Keratinocyte (primary cell): ENCODE measurements around the gene CCDC12. TPM values are rescaled to one million over a fixed set of nuclear protein-coding genes. Genes with fewer than 3 reads are reported as not detected.

ENCODE experiments used
- DNase-seq: peaks from one replicate; pipeline ENCODE4 v3.0.0-alpha.2; 2011; ENCODE audit warnings: low read depth, missing footprints, low spot score
- FAIRE-seq: peaks from 2 replicates; lab custom pipeline; 2011; peaks lifted over from hg19 to GRCh38; lab: Jason Lieb, UNC
- H2AFZ ChIP-seq: 2 replicates; pipeline ENCODE4 v1.6.0; 2012; ENCODE audit warnings: low read length, control low read depth, inconsistent platforms; ENCODE audit not compliant: control insufficient read depth
- H3K27ac ChIP-seq: 2 replicates; pipeline ENCODE4 v1.5.1; 2011; ENCODE audit warnings: low read length; ENCODE audit not compliant: control insufficient read depth, insufficient read depth
- H3K27me3 ChIP-seq: 3 replicates; pipeline ENCODE4 v1.6.0; 2011; ENCODE audit warnings: low read length; ENCODE audit not compliant: control insufficient read depth, insufficient read depth; ENCODE audit errors: extremely low read depth
- H3K36me3 ChIP-seq, 2 experiments: 2 replicates in 1 of 2; 3 replicates in 1 of 2; pipeline ENCODE4 v1.5.1; 2011; ENCODE audit warnings: low read length in 2 of 2, mild to moderate bottlenecking in 1 of 2; ENCODE audit not compliant: control insufficient read depth in 2 of 2, insufficient read depth in 2 of 2; ENCODE audit errors: extremely low read depth in 1 of 2
- H3K4me1 ChIP-seq: 3 replicates; pipeline ENCODE4 v1.5.1; 2011; ENCODE audit warnings: low read length; ENCODE audit not compliant: control insufficient read depth, insufficient read depth; ENCODE audit errors: extremely low read depth
- H3K4me2 ChIP-seq: 3 replicates; pipeline ENCODE4 v1.6.0; 2011; ENCODE audit warnings: low read depth, low read length; ENCODE audit not compliant: control insufficient read depth, insufficient read depth; ENCODE audit errors: extremely low read depth
- H3K4me3 ChIP-seq, 3 experiments: fragments of 200-600 bp in 1 of 3; sonication (generic) in 1 of 3; 2 replicates in 2 of 3; 3 replicates in 1 of 3; pipeline ENCODE4 v1.5.1; 2011 to 2016; ENCODE audit warnings: low read length in 3 of 3, mild to moderate bottlenecking in 3 of 3, control low read depth in 2 of 3, inconsistent platforms in 1 of 3, low read depth in 1 of 3, mixed read lengths in 1 of 3, mixed run types in 1 of 3, moderate library complexity in 1 of 3; ENCODE audit not compliant: control insufficient read depth in 2 of 3, insufficient read depth in 2 of 3; ENCODE audit errors: extremely low read depth in 1 of 3
- H3K79me2 ChIP-seq: 2 replicates; pipeline ENCODE4 v1.6.0; 2012; ENCODE audit warnings: low read length; ENCODE audit not compliant: control insufficient read depth, insufficient read depth
- H3K9ac ChIP-seq: 3 replicates; pipeline ENCODE4 v1.6.0; 2011; ENCODE audit warnings: low read length; ENCODE audit not compliant: control insufficient read depth, insufficient read depth; ENCODE audit errors: extremely low read depth
- H3K9me1 ChIP-seq: 3 replicates; pipeline ENCODE4 v1.6.0; 2011; ENCODE audit warnings: low read length; ENCODE audit not compliant: control insufficient read depth, insufficient read depth; ENCODE audit errors: extremely low read depth
- H3K9me3 ChIP-seq: 2 replicates; pipeline ENCODE4 v1.5.1; 2012; ENCODE audit warnings: low read depth, low read length; ENCODE audit not compliant: control insufficient read depth
- H4K20me1 ChIP-seq: 3 replicates; pipeline ENCODE4 v1.6.0; 2011; ENCODE audit warnings: low read length; ENCODE audit not compliant: control insufficient read depth, insufficient read depth; ENCODE audit errors: extremely low read depth
- EZH2 ChIP-seq: IDR thresholded peaks from one replicate; pipeline ENCODE4 v1.6.1; 2012; ENCODE audit warnings: inconsistent platforms, mild to moderate bottlenecking, low read length, moderate library complexity
- dilution Hi-C: fragments of 300-500 bp; cut with MboI; formaldehyde crosslinking; loops from one replicate; pipeline ENCODE4 v1.7.0; 2020; ENCODE audit warnings: low sequenced_read_pairs; ENCODE audit not compliant: extremely low pct_ligation_motif_present
- polyA plus RNA-seq, 5 experiments: library from polyadenylated mRNA; depleted of rRNA in 3 of 5; stranded (reverse) in 3 of 5; stranded (forward) in 1 of 5; unstranded in 1 of 5; fragments of >200 nt; gene quantifications; 1 replicate in 1 of 5; 2 replicates in 3 of 5; 3 replicates in 1 of 5; pipeline versions ENCODE4 v1.2.1 to v1.2.3, GENCODE V29; 2011 to 2012; ENCODE audit warnings: missing spikeins in 2 of 5, low read depth in 1 of 5, low replicate concordance in 1 of 5
- TF ChIP-seq, protein P1 (sequence below), 3 experiments: IDR thresholded peaks in 1 of 3; conservative IDR thresholded peaks in 1 of 3; optimal IDR thresholded peaks in 1 of 3; 2 replicates in 2 of 3; 3 replicates in 1 of 3; pipeline versions ENCODE3 to v1.5.1; 2011; ENCODE audit warnings: low read length in 3 of 3, mild to moderate bottlenecking in 3 of 3, moderate library complexity in 2 of 3, control low read depth in 1 of 3, inconsistent platforms in 1 of 3; ENCODE audit not compliant: insufficient read depth in 2 of 3; ENCODE audit errors: extremely low read depth in 1 of 3

CCDC12 gene
- polyA plus RNA-seq, 1 donor (not counting 4 experiments of a cell fraction or from before 2014, with no cell fraction given) = 27.5 TPM

DNA sequence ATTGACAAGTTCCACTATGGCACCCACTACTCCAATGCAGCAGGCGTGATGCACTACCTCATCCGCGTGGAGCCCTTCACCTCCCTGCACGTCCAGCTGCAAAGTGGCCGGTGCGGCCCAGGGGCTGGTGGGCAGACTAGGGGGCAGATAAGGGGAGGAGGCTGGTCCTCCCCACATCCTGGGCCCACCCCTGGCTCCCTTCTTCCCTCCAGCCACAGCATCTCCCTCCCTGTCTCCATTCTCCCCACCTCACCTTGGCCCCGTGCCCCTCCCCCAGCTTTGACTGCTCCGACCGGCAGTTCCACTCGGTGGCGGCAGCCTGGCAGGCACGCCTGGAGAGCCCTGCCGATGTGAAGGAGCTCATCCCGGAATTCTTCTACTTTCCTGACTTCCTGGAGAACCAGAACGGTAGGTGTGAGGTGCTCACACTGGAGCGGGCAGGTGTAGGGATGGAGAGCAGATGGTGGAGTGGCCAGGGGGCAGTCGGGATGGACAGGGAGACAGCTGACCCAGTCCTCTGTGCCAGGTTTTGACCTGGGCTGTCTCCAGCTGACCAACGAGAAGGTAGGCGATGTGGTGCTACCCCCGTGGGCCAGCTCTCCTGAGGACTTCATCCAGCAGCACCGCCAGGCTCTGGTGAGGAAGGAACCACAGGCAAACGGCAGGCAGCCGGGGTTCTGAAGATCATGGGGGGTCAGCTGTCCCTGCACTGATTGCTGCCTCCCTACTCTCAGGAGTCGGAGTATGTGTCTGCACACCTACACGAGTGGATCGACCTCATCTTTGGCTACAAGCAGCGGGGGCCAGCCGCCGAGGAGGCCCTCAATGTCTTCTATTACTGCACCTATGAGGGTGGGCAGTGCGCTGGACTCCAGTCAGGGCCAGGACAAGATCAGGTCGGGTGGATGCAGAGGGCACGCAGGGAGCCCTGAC lies 28.9 kb upstream of the CCDC12 start:
- Histone ChIP-seq H2AFZ (no peak overlapping the region), H3K4me3 (no peak overlapping the region), H3K27me3 (no peaks in the 10 kb centered on the region), H3K9me1 (no peaks in the 10 kb centered on the region), H3K4me2 (no peak overlapping the region), H3K79me2 (no peaks in the 10 kb centered on the region), H4K20me1 (no peaks in the 10 kb centered on the region), H3K4me1 (peaks cover 5% of the 10 kb centered on the region), H3K9ac (no peak overlapping the region), H3K36me3 (peaks cover 35 to 61% of the 10 kb centered on the region in 2 experiments), H3K27ac (no peak overlapping the region), H3K9me3 (no peaks in the 10 kb centered on the region)
- no peak for DNase-seq
- FAIRE-seq = no peak
- dilution Hi-C loops = no loop called here
- TF ChIP-seq, protein P1, sequence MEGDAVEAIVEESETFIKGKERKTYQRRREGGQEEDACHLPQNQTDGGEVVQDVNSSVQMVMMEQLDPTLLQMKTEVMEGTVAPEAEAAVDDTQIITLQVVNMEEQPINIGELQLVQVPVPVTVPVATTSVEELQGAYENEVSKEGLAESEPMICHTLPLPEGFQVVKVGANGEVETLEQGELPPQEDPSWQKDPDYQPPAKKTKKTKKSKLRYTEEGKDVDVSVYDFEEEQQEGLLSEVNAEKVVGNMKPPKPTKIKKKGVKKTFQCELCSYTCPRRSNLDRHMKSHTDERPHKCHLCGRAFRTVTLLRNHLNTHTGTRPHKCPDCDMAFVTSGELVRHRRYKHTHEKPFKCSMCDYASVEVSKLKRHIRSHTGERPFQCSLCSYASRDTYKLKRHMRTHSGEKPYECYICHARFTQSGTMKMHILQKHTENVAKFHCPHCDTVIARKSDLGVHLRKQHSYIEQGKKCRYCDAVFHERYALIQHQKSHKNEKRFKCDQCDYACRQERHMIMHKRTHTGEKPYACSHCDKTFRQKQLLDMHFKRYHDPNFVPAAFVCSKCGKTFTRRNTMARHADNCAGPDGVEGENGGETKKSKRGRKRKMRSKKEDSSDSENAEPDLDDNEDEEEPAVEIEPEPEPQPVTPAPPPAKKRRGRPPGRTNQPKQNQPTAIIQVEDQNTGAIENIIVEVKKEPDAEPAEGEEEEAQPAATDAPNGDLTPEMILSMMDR (optimal IDR thresholded peaks at IDR 0.05 in 1 of 3, IDR thresholded peaks at IDR 0.05 in 1 of 3, conservative IDR thresholded peaks at IDR 0.05 in 1 of 3; ENCODE audit: extremely low read depth in 1 of 3, insufficient read depth in 2 of 3, low read length in 3 of 3) = no peak
- TF ChIP-seq EZH2 = no peak

DNA sequence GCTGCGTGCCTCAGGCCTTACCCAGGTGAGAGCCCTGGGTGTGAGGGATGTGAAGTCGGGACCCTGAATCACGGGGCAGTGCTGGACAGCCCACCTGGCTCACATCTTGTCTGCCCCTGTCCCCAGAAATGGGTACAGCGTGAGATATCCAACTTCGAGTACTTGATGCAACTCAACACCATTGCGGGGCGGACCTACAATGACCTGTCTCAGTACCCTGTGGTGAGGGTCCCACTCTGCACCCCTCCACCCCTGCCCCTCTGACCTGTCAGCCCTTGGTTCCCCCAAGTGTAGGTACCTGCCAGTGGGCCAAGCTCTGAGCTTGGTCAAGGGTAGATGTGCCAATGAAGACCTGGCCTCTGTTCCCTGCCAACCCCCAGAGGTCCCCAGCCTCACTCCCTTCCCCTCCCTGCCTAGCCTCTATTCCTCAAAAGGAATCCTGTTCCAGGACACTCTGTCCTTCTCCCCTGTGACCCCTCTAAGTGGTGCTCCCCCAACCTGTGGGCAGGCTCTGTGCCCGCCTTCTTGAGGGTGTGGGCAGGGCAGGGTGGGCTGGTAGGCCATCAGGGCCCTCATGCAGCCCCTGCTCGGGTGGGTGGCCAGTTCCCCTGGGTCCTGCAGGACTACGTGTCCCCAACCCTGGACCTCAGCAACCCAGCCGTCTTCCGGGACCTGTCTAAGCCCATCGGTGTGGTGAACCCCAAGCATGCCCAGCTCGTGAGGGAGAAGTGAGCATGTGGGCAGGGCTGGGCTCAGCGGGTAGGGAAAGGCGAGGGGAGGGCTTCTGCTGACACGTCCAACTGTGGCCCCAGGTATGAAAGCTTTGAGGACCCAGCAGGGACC lies 28.0 kb upstream of the CCDC12 start:
- Histone ChIP-seq H3K9ac (no peak overlapping the region), H3K79me2 (no peaks in the 10 kb centered on the region), H3K4me2 (no peak overlapping the region), H3K9me1 (no peaks in the 10 kb centered on the region), H3K36me3 (peaks cover 39 to 69% of the 10 kb centered on the region in 2 experiments), H3K4me1 (peaks cover 8% of the 10 kb centered on the region), H3K27me3 (no peaks in the 10 kb centered on the region), H3K27ac (no peak overlapping the region), H2AFZ (no peak overlapping the region), H4K20me1 (no peaks in the 10 kb centered on the region), H3K9me3 (no peaks in the 10 kb centered on the region), H3K4me3 (no peak overlapping the region)
- FAIRE-seq = no peak
- dilution Hi-C loops = no loop called here
- TF ChIP-seq, protein P1 (optimal IDR thresholded peaks at IDR 0.05 in 1 of 3, IDR thresholded peaks at IDR 0.05 in 1 of 3, conservative IDR thresholded peaks at IDR 0.05 in 1 of 3; ENCODE audit: extremely low read depth in 1 of 3, insufficient read depth in 2 of 3, low read length in 3 of 3) = no peak
- no peak for TF ChIP-seq EZH2
- no peak for DNase-seq
